ENCODE results near the gene RPN1. TPM values are rescaled to one million over a fixed set of nuclear protein-coding genes. Genes with fewer than 3 reads are reported as not detected.

The RPN1 gene
- total and polyA plus RNA-seq, 2 donors (not counting 3 experiments of a cell fraction or from before 2014, with no cell fraction given): 250 to 266 TPM

- Histone ChIP-seq H4K20me1 (replicated peaks; ENCODE audit: control insufficient read depth, extremely low read depth, insufficient read depth, low read length) (no peaks in the 10 kb centered on the region), H3K9ac (replicated peaks; ENCODE audit: extremely low read depth, insufficient read depth, low read length) (peak overlapping the region; percentile 12), H3K27me3 (ENCODE audit: control insufficient read depth in 2 of 2, insufficient read depth in 2 of 2, low read length in 2 of 2) (no peaks in the 10 kb centered on the region), H2AFZ (ENCODE audit: low read depth, low read length) (no peak overlapping the region), H3K4me1 (ENCODE audit: control insufficient read depth, extremely low read depth, insufficient read depth, low read length) (peaks cover 45% of the 10 kb centered on the region), H3K79me2 (ENCODE audit: control insufficient read depth, insufficient read depth, low read length) (peaks cover 30% of the 10 kb centered on the region), H3K9me1 (replicated peaks; ENCODE audit: control insufficient read depth, extremely low read depth, insufficient read depth, low read length) (no peaks in the 10 kb centered on the region), H3K9me3 (replicated peaks; ENCODE audit: control insufficient read depth, insufficient read depth, low read length) (no peaks in the 10 kb centered on the region), H3K4me2 (ENCODE audit: insufficient read depth, low read length) (peak overlapping the region; percentile 19), H3K4me3 (replicated peaks in 1 of 3; ENCODE audit: insufficient read depth in 1 of 3, low read depth in 1 of 3, low read length in 3 of 3) (no peak overlapping the region), H3K27ac (ENCODE audit: insufficient read depth, low read depth, low read length) (peak overlapping the region; percentile 60), H3K36me3 (ENCODE audit: control insufficient read depth in 2 of 2, extremely low read depth in 1 of 2, insufficient read depth in 2 of 2, low read length in 2 of 2) (peaks cover 19 to 35% of the 10 kb centered on the region in 2 experiments)
- TF ChIP-seq, protein P1, sequence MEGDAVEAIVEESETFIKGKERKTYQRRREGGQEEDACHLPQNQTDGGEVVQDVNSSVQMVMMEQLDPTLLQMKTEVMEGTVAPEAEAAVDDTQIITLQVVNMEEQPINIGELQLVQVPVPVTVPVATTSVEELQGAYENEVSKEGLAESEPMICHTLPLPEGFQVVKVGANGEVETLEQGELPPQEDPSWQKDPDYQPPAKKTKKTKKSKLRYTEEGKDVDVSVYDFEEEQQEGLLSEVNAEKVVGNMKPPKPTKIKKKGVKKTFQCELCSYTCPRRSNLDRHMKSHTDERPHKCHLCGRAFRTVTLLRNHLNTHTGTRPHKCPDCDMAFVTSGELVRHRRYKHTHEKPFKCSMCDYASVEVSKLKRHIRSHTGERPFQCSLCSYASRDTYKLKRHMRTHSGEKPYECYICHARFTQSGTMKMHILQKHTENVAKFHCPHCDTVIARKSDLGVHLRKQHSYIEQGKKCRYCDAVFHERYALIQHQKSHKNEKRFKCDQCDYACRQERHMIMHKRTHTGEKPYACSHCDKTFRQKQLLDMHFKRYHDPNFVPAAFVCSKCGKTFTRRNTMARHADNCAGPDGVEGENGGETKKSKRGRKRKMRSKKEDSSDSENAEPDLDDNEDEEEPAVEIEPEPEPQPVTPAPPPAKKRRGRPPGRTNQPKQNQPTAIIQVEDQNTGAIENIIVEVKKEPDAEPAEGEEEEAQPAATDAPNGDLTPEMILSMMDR (IDR thresholded peaks at IDR 0.05; ENCODE audit: extremely low read depth in 1 of 2, insufficient read depth in 1 of 2, low read depth in 1 of 2, low read length in 2 of 2): no peak
- TF ChIP-seq JUN (IDR thresholded peaks at IDR 0.05; ENCODE audit: borderline replicate concordance, insufficient read depth, insufficient read length, low read depth) (peak; percentile 87), POLR2AphosphoS5 (IDR thresholded peaks at IDR 0.05; ENCODE audit: insufficient read depth, low read depth, low read length) (peak; percentile 34), POLR2A (IDR thresholded peaks at IDR 0.05; ENCODE audit: low read depth, low read length) (peak; percentile 34), MYC (IDR thresholded peaks at IDR 0.05; ENCODE audit: low read depth, low read length) (no peak), FOS (IDR thresholded peaks at IDR 0.05; ENCODE audit: borderline replicate concordance, insufficient read depth, low read length) (peak; percentile 93), GATA2 (IDR thresholded peaks at IDR 0.05; ENCODE audit: insufficient read depth, insufficient read length, low read depth, low read length) (no peak)
- ChIA-PET CTCF (interaction anchor here (2.1 to 3.1 kb wide), 2 partner anchors 11 to 30 kb away, joined by 14 to 29 read pairs; no protein-coding TSS in a partner anchor), POLR2A (no interaction called here)
- DNase-seq (ENCODE audit: low read depth, low spot score): peak; percentile 67
- intact Hi-C loops (cut with micrococcal nuclease): loop anchor here (1.0 to 5.0 kb wide), 3 partner anchors 175 to 628 kb away; partner anchors contain the start of genes ACAD9 and COPG1
- BruUV-seq (replicated peaks): no TSS peak
- FAIRE-seq: peak; percentile 79
- dilution Hi-C loops (cut with MboI; ENCODE audit: extremely low pct_ligation_motif_present, low sequenced_read_pairs): no loop called here
Measured at GRCh38 chr3:128619146-128619890, 31.3 kb downstream of the RPN1 start.
